GM19397 (cell line): ENCODE results near the gene FAM180A.
"Not testable (repeated sequence)": the region's sequence is repeated elsewhere in the genome, so short reads cannot be mapped to it uniquely, and the experiment has no call there.

ENCODE experiments used
- ATAC-seq: cut with Tn5 transposase; IDR thresholded peaks from one replicate; pipeline ENCODE4 v1.9.1; 2021; ENCODE audit warnings: mild to moderate bottlenecking, moderate library complexity; ENCODE audit not compliant: unreplicated experiment

The FAM180A gene

DNA sequence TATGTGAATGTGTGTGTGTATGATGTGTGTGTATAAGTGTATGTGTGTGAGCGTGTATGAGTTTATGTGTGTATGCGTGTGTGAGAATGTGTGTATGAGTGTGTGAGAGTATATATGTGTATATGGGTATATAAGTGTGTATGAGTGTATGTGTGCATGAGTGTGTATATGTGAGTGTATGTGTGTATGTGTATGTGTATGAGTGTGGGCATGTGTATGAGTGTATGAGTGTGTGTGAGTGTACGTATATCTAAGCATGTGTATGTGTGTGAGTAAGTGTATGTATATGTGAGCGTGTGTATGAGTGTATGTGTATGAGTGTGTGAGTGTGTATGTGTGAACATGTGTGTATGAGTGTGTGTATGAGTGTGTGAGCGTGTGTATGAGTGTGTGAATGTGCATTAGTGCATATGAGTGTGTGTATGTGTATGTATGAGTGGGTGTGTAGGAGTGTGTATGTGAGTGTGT lies 33.5 kb downstream of the FAM180A start:
- ATAC-seq, result no peak

DNA sequence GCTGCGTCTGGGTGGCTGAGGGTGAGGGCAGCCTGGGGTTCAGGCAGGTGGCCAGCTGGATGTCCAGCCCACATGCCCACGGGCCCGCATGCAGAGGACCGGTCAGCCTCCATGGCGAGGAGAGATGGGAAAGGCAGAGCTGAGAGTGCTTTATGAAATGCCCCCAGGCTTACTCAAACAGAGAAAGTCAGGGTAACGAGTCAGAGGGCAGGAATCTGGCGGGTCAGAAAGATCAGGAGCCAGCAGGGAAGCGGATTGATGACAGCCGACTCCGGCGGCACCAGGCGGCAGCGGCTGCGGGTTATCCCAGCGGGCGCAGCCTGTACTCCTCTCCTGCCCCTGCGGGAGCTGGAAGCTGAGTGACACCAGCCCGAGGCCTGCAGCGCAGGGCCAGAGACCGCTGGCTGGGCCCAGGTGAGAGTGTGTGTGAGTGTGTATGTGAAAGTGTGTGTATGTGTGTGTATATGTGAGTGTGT lies 34.0 kb downstream of the FAM180A start:
- no peak for ATAC-seq

DNA sequence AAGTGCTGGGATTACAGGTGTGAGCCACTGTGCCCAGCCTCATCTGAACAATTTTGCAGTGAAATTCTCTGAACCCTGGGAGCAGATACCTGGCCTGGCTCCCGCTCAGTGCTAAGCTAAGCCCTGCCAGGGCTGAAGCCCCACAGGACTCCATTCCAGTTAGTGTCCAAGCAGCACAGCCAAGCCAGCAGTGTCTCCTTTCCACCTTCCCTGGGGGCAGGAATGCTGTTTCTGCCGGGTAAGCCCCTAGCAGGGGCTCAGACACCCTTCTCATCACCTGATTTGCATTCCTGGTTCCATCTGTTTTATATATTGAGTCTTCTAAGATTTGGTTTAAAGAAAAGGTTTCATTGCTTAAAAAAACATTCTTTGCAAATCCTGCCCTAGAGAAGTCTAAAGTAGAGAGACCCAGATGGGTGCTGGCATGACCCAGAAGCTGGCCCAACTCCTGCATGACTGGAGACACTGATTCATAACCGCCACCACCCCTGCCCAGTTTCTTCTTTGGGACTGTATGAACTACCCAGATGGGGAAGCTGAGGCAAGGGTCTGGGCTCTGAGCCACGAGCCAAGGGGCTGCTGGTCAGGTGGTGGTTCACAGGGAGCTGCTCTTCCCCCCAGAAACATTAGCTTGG lies 34.7 kb downstream of the FAM180A start:
- ATAC-seq, result no peak

DNA sequence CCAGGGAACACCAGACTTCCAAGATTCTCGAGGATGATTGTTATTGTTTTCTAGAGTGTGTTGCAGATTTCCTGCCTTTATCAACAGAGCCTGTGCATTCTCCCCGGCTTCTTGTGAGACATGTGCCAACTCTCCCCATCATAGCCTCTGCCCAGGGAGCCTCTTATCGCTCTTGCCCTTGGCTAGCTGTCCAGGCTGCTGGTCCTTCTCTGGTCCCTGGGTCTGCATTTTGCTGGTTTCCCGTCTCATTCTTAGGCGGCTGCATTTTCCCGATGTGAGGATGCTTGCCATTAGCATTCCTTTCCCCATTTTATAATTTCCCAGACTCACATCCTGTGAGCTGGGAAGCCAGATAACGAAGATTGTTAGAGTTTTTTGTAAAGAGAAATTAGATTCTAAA lies 35.8 kb downstream of the FAM180A start:
- ATAC-seq, result no peak

DNA sequence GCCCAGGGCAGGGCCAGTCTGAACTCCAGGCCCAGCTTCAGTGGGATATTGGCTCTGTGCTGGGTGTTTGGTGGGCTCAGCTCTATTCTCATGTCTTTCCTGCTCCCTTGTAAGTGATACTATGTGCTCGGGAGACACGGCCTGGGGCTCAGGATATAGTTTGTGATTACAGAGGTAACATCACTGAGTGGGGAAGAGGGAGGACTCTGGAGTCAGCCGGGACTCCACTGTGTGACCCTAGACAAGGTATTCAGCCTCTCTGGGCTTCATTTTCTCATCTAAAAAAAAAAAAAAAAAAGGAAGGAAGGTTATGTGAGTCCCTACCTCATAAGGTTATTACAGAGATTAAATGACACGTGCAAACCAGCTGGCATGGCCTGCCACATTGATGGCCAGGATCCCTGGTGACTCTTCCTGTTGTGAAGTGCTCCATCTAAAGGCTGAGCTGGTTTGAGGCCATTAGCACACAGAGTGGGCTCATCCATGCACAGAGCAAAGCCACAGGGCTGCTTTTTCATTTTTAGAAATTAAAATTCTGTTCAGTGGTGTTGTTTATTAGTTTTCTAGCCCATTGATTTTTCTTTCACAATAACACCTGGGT lies 36.3 kb downstream of the FAM180A start:
- no peak for ATAC-seq

DNA sequence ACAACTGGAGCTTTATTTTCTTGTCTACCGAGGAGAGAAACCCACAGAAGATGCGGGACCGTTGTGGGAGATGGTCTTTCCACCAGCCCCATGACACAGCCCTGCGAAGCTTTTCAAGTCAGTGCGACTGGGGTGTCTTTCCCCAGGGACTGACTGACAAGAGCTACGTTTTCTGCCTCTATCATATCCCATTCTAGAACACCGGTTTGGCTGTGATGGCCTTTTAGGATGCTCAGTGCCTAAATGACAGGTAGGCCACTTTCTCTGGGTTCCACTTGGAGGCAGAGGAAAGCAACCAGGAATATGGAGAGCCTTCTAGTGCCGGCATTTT lies 37.5 kb downstream of the FAM180A start:
- ATAC-seq, result no peak

DNA sequence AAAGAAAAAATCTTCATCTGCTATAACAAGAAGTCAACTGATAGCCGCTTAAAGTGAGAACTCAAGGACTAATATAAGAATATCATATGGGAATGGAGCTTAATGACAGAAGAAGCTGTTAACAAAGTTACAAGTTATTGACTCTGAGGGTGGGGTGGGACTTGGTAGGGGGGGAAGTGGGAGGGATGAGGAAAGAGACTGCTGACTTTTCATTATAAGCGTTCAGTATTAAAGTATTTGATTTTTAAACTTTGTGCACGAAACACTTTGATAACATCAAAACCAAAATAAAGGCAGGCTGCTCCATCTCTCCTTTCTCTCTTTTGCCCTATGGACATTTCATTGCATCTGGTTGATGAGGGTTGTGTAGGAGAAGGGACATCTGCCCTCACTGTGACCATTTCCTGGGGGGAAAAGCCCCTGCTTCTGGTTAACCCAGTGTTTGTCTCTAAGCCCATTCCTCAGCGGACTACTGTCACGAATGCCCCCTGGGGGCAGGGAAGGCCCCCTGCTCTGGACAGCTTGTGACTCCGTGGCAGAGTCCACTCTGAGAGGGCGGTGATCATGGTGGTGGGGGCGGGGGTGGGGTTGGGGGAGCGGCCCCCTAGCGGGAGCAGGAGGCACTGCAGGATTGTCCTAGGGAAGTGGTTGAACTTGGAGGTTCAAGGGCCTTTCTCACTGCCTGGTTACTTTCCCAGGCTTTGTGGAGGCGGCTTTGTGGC lies 38.0 kb downstream of the FAM180A start:
- no peak for ATAC-seq

DNA sequence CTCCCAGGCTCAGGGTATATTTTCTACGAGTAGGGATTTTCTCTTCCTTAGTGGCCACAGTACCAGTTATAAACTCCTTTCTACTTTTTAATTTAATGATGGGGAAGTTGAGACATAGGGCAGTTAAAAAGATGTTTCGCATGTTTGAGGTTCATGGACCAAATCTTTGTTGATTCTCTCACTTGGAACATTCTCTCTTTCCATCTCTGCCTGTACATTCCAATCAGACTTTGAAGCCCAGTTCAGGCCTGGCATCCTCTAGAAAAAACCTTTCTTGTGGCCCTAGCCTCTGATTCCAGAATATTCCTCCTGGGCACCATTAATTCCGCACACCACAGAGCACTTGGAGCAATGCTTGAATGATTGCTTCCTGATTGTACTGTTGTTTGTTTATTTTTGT lies 39.1 kb downstream of the FAM180A start:
- ATAC-seq, result no peak

DNA sequence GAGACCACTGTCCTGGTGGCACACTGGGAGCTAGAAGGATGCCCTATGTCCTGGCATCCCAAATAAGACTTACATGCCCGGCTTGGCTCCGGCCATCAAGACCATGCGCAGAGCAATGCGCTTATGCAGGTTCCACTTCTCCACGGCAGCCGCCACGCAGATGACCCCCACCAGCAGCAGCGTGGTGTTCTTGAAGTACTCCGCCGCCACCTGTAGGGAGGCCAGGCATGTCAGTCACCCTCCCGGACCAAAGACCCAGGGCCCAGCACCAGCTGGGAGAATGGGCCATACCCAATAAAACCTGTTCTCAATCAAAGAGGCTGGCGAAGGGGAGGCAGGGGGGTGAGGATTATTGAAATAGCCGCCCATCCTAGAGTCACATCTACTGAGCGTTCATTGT lies 40.6 kb downstream of the FAM180A start:
- ATAC-seq, result no peak

DNA sequence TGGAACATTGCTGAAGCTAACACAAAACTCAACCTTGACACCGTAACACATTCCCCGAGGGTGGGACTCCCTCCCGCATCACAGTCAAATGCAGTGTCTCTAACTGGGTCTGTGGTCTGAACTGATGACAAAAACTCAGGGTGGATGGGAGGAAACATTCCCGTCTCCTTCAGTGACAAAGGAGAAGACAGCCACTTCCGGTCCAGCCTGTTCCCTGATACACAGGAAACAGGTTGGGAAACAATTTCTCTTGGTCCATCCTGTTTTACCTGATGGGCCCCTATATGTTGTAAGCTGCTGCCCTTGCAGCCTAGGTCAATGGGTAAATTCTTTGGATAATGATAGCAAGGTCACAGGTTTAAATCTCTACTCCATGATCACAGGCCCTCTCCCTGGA lies 41.0 kb downstream of the FAM180A start:
- ATAC-seq, result no peak

DNA sequence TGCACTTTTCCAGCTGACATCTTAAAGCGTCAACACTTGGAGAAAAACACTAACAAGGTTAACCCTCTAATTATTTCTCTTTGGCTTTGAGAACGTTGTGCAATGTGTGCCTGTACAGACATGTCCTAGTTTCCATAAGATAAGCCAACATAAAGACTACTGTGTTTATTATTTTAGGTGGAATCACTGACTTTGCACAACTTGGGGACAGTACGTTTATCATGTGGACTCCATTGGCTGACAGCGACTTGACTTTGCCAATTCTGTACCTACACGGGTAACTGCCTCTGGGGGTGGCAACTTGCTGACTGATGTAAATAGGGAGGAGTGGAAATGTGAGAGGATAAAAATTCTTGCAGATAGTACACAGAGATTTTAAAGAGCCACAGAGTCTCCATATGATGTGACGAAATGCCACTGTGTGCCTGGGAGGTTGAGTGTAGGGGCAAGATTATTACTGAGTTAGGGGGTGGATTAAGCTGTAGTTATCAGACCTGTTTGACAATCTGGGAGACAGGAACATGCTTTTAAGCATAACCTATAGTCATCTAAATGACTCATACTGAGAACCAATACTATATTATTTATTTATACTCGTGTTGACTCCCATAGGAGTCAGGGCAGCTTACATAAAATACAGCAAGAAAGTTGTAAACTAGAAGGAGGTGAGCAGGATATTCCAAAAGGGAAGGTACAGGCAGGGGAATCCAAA lies 41.6 kb downstream of the FAM180A start:
- no peak for ATAC-seq

DNA sequence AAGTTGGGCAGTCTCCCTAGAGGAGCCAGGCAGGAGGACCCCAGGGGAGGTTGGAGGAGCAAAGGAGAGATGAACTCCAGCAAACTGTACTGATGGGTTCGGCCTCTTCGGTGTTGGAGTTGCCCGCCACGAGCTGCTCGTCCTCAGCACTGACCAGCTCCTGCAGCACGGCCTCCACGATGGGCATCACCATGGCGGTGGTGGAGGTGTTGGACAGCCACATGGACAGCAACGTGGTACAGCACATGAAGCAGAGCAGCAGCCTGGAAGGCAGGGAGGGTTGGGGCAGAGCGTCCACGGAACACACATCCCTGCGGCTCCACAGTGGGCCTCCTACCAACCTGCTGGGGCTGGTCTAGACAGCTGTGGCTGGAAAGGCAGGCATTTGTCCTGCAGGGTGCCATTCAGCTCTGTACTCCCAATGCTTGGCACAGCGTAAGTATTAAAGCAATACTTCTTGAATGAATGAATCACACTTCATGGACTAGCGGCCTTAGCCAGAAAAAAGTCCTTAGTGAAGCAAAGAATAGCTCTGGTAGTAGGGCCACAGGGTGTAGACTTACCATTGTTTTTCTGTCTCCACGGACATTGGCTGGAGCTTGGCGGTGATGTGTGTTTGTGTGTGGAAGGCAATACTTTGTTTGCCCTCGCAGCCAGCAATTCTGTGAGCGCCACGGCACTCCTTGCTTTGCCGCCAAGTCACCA lies 42.4 kb downstream of the FAM180A start:
- ATAC-seq, result no peak

DNA sequence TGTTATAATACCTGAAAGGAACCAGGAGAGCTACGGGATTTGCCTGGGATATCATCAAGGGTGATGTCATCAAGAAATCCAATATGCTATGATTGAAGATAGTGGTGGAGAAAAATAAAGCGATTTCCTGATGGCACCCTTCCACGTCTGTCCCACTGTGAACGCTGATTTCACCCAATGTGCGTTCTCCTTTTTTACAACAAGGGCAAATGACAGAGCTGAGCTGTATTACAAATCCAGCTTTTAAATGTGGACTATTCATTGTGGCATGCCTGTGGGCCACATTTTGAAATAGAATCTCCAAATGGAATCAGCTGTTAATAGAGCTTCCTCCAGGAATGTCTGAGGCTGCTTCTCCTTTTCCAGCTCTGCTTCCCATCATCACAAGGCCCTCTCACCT lies 43.9 kb downstream of the FAM180A start:
- no peak for ATAC-seq

DNA sequence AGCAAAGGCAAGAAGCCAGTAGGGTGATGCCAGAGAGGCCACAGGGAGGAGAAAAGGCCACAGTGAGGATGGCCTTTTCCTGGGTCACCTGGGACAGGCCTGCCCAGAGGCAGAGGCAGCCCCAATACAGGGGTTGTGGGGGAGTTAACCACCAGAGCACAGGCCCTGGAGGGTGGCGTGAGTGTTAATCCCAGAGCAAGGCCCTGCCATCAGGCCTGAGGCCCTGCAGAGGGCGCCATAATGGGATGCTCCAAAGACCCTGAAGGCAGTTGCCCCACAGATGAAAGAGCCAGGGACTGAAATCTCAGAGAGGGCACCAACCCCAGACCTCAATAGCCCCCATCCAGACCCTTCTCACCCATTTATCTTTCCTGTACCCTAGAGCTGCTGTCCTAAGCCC lies 44.5 kb downstream of the FAM180A start:
- no peak for ATAC-seq

DNA sequence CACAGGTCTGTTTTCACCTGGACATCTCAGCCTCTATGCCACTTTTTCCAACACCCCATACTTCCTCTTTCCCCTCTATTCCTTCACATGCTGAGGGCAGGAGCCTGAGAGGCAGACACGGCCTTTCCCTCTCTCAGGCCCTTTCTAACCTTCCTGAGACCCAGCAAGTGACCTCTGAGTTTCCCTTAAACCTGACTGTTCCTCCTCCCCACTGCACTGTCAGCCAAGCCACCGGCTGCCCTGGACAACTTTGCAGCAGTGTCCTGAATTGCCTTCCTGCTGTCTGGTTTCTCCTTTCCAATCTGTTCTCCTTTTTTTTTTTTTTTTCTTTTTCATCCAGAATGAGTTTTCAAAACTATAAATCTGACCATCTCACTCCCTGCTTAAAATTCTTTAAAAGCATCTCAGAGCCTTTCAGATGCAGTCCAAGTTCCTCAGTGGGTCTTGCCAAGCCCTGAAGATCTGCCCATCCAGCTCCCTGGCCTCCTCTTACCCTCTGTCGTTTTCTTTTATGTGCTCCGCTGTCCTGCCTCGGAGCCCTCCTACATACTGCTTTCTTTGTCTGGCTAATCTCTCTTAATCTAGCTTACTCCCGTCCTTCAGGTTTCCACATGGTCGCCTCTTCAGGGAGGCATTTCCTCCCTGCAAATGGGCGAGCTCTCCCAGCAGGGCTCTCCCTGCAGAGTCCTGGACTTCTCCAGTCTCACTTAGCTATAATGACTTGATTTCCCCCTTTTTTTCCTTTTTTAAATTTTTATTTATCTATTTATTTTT lies 51.1 kb downstream of the FAM180A start:
- no peak for ATAC-seq

DNA sequence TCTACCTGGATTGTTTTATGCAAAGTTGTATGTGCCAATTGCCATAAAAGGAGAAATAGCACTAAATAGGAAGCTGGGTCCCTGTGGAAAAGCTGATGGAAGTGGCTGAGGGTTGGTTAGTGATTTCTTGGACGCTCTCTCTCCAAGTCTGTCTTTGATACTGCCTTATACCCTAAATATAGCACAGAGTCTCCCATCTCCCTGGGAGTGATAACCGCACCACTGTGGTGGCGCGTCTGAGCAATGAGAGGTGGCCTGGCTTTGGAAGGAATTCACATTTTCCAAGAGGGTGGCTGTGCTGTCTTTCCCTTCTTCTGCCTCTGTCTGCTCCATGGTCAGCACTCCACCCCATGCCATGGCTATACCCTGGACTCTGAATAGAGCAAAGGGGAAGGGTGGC lies 55.1 kb downstream of the FAM180A start:
- ATAC-seq, result no peak

DNA sequence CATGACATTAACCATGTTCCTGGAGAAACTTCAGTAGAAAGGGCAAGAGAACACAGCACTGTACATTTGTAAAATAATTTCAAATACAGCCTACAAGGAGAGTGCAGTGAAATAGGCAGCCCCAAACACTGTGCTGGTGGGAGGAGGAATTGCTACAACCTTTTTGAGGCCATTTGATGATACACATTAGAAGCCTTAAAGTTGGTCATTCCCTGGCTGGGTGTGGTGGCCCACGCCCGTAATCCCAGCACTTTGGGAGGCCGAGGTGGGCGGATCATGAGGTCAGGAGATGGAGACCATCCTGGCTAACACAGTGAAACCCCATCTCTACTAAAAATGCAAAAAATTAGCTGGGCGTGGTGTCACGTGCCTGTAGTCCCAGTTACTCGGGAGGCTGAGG lies 56.0 kb downstream of the FAM180A start:
- not testable (repeated sequence) for ATAC-seq

DNA sequence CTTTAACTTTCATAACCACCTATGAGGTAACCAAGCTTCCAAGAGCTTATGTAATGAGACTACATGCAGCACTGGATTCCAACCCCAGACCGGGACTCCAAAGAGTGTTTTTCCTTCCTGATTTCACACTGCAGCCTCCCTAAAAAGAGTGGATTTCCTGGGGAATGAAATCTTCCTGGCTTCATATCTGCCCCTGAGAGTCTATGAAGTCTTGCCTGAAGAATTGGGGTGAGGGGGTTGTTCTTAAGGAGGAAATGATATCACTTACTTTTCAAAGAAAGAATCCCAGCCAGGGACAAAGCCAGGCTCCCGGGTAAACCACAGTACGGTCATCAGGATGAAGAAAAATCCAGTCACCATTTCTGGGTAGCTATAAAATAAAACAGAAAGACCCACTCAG lies 56.6 kb downstream of the FAM180A start:
- ATAC-seq, result no peak

DNA sequence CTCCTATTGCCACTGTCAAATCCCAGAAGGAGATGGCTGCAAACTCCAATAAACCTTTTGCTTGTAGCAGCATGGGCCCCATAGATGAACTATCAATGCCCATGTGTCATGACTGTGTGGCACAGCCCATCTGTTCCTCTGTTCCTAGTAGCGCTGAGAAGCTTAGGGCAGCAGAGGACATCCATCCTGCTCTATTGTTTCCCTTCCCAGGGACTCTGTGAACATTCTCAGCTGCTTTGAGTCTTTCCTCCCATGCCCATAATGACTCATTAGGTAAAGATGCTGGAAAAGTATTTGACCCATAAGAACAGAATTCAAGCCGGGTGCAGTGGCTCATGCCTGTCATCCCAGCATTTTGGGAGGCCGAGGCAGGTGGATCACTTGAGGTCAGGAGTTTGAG lies 58.0 kb downstream of the FAM180A start:
- ATAC-seq, result no peak

DNA sequence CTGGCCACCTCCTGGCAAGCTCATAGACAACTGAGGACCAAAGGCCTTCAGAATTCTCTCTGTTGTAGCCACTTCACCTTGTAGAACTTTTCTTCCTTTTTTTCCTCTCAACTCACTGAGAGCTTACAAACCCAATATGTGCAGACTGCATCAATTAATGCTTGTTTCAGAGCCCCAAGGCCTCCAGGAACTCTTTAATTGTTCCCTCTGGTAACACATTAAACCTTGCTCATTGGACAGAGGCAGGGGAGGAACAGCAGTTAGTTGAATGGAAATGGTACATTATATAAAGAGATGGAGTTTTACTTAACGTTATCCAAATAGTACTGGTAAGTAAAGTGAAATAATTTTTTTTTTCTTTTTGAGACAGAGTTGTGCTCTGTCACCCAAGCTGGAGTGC lies 61.1 kb downstream of the FAM180A start:
- ATAC-seq, result no peak
